Progenitor cell of endocrine pancreas (in vitro differentiated cells): ENCODE results near the gene FARS2. TPM values are rescaled to one million over a fixed set of nuclear protein-coding genes. Genes with fewer than 3 reads are reported as not detected.

Experiments
- DNase-seq: peaks from one replicate; pipeline ENCODE4 v3.0.0; 2021; ENCODE audit warnings: low spot score; ENCODE audit not compliant: unreplicated experiment
- H3K27ac Mint-ChIP-seq: 2 replicates; pipeline ENCODE4 v1.8.0; 2021; ENCODE audit warnings: mild to moderate bottlenecking, moderate library complexity, mixed read lengths
- H3K27me3 Mint-ChIP-seq: 2 replicates; pipeline ENCODE4 v1.8.0; 2021; ENCODE audit warnings: mixed read lengths
- H3K36me3 Mint-ChIP-seq: 2 replicates; pipeline ENCODE4 v1.8.0; 2022; ENCODE audit warnings: mixed read lengths; ENCODE audit not compliant: insufficient read depth
- H3K4me1 Mint-ChIP-seq: 2 replicates; pipeline ENCODE4 v1.8.0; 2021; ENCODE audit warnings: low read depth, mixed read lengths
- H3K4me3 Mint-ChIP-seq: 2 replicates; pipeline ENCODE4 v1.8.0; 2021; ENCODE audit warnings: low read depth, mild to moderate bottlenecking, moderate library complexity, mixed read lengths
- H3K9me3 Mint-ChIP-seq: 2 replicates; pipeline ENCODE4 v1.8.0; 2021; ENCODE audit warnings: low read depth, mixed read lengths
- total RNA-seq: library from RNA; stranded (reverse); gene quantifications from 2 replicates; pipeline ENCODE4 v1.2.1, GENCODE V29; 2021
- TF ChIP-seq, protein P1 (sequence below): fragments of 200-600 bp; sonication (generic); IDR thresholded peaks from one replicate; pipeline ENCODE4 v1.5.0; 2021; ENCODE audit warnings: antibody characterized with exemption, mild to moderate bottlenecking; ENCODE audit not compliant: unreplicated experiment

The FARS2 gene
- total RNA-seq, 1 donor from 2014 or later = 20.8 TPM

DNA sequence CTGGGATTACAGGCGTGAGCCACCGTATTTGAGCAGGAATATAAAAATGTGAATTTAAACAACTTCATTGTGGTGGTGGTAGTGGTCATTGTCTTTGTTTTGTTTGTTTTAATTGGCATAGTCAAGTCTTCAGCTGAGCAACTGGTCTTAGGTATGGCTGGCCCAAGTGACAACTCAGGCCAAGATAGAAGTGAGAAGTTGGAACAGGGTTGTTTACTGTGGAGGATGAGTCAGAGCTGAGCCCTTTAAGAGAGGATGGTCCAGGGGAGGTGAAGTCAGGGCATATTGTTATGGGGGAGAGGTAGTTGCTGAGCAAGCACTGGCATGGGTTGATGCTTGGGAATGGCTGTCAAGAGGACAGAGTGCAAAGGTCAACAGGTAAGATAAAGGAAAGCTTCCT lies 308.2 kb downstream of the FARS2 start:
- no peak for DNase-seq
- Mint-ChIP-seq H3K36me3 (peaks cover 7% of the 10 kb centered on the region), H3K4me1 (peaks cover 7% of the 10 kb centered on the region), H3K27ac (no peak overlapping the region), H3K27me3 (no peaks in the 10 kb centered on the region), H3K9me3 (peaks cover 18% of the 10 kb centered on the region), H3K4me3 (no peak overlapping the region)
- TF ChIP-seq, protein P1, sequence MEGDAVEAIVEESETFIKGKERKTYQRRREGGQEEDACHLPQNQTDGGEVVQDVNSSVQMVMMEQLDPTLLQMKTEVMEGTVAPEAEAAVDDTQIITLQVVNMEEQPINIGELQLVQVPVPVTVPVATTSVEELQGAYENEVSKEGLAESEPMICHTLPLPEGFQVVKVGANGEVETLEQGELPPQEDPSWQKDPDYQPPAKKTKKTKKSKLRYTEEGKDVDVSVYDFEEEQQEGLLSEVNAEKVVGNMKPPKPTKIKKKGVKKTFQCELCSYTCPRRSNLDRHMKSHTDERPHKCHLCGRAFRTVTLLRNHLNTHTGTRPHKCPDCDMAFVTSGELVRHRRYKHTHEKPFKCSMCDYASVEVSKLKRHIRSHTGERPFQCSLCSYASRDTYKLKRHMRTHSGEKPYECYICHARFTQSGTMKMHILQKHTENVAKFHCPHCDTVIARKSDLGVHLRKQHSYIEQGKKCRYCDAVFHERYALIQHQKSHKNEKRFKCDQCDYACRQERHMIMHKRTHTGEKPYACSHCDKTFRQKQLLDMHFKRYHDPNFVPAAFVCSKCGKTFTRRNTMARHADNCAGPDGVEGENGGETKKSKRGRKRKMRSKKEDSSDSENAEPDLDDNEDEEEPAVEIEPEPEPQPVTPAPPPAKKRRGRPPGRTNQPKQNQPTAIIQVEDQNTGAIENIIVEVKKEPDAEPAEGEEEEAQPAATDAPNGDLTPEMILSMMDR = no peak

DNA sequence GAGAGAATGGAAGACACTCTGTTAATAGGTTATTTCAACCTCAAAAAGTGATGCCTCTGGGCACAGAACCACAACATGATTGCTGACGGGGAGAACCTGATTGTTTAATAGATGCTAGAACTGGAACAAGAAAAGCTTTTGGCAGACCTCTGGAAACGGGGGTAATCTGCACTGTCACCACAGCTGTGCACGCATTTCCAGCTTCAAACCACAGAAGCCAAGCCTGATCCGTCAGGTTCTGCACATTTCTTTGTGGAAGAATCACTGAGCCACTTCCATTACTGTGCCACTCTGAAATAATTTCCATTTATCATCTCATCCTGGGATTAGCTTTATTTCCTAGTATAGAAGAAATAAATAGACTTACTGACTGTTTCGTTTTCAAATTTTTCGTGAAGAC lies 309.3 kb downstream of the FARS2 start:
- H3K4me1 Mint-ChIP-seq = peaks cover 7% of the 10 kb centered on the region
- no peaks in the 10 kb centered on the region for H3K27me3 Mint-ChIP-seq
- no peak overlapping the region for H3K27ac Mint-ChIP-seq
- H3K9me3 Mint-ChIP-seq = peaks cover 26% of the 10 kb centered on the region
- DNase-seq = no peak
- H3K4me3 Mint-ChIP-seq = no peak overlapping the region
- H3K36me3 Mint-ChIP-seq = peaks cover 10% of the 10 kb centered on the region
- TF ChIP-seq, protein P1 = no peak

DNA sequence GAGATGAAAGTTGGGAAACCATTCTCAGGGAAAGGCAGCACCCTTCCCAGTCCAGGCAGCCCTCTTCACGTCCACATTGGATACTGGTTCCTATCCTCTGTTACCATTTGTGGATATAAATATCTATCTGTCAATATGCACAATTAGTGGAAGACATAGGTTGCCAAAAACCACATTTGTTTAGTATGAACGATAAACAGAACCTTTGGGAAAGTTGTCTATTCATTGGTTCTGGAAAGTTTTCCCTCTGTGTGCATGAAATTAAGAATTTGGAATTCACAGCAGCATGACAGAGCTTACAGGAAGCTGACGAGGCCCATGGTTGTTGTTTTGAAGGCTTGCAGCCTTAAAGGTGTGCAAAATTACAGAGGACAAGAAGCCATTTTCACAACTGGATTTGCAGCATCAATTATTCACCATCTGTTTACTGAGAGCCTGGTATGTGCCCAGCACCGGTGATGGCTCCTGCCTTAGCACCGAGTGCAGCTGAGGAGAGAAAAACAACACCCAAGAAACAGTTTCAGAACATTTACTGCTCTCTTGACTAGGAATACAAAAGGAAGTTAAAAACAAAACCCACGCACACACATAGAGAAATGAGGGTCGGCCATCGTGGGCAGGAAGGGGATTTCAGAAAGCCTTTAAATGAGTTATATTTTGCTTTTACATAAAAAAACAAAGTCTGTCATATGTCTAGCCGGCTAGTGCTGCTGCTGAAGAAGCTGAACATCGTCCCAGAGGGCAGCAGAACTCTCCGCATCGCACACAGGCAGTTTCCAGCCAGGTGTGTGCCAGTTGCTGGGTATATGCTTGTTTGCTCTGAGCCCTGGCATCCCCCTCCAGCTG lies 319.6 kb downstream of the FARS2 start:
- no peak overlapping the region for H3K27ac Mint-ChIP-seq
- H3K27me3 Mint-ChIP-seq = no peaks in the 10 kb centered on the region
- H3K36me3 Mint-ChIP-seq = peaks cover 6% of the 10 kb centered on the region
- DNase-seq = no peak
- TF ChIP-seq, protein P1 = no peak
- H3K9me3 Mint-ChIP-seq = peaks cover 8% of the 10 kb centered on the region
- no peak overlapping the region for H3K4me3 Mint-ChIP-seq
- H3K4me1 Mint-ChIP-seq = no peaks in the 10 kb centered on the region

DNA sequence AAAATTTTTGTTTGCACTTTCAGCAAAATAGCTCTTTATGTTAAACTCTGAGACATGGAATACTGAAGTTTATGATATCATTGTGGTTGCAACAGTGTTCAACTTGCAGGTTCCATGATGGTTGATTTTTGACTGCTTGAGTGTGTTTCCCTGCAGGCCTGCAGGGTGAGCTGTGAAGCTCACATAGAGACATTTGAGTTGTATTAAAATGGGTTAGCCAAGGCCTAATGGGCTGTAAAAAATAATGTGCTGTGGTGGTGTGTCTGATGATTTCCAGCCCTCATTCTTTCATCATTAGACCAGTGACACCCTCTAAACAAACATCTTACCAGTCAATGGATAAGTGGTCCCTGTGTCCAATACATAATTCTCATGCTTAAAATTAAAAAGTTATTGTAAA lies 321.4 kb downstream of the FARS2 start:
- Mint-ChIP-seq H3K4me1 (no peaks in the 10 kb centered on the region), H3K27ac (no peak overlapping the region), H3K4me3 (no peak overlapping the region), H3K27me3 (no peaks in the 10 kb centered on the region), H3K9me3 (peaks cover 10% of the 10 kb centered on the region), H3K36me3 (peaks cover 6% of the 10 kb centered on the region)
- TF ChIP-seq, protein P1 = no peak
- DNase-seq = no peak

DNA sequence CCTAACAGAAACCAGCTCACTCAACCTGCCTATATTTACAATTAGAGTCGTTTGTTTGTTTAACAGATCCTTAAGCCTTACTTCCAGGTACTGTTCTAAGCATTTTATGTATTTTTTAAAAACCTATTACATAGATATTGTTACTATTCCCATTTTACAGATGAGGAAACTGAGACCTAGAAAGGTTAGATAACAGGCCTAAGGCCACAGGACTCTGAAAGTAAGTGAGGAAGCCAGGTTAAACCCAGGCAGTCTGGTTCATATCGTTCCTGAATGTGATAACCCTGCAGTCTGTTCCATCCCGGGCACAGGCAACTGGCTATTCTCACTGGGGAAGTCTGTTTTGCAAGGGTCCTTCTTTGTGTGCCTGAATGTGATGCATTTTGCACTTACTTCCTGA lies 322.2 kb downstream of the FARS2 start:
- H3K4me3 Mint-ChIP-seq = no peak overlapping the region
- H3K9me3 Mint-ChIP-seq = peaks cover 10% of the 10 kb centered on the region
- H3K27me3 Mint-ChIP-seq = no peaks in the 10 kb centered on the region
- peaks cover 6% of the 10 kb centered on the region for H3K36me3 Mint-ChIP-seq
- no peak overlapping the region for H3K27ac Mint-ChIP-seq
- TF ChIP-seq, protein P1 = no peak
- DNase-seq = no peak
- no peaks in the 10 kb centered on the region for H3K4me1 Mint-ChIP-seq
